ENCODE measurements around the gene COL27A1.
A peak's percentile ranks its signal among the peaks of the same experiment; 100 is the strongest.

COL27A1 gene

GRCh38 chr9:114345493-114346065, 190.2 kb downstream of the COL27A1 start:
- Histone ChIP-seq H3K4me1 (ENCODE audit: control insufficient read depth, insufficient read depth, low read length, poor library complexity, severe bottlenecking) (peaks cover 6% of the 10 kb centered on the region), H3K9me3 (ENCODE audit: control insufficient read depth, low read length) (no peaks in the 10 kb centered on the region), H3K4me3 (ENCODE audit: insufficient read depth, low read depth, low read length, poor library complexity, severe bottlenecking) (no peak overlapping the region), H3K36me3 (ENCODE audit: control insufficient read depth, insufficient read depth, low read length) (peaks cover 97% of the 10 kb centered on the region), H3K27ac (ENCODE audit: insufficient read depth, low read length, poor library complexity, severe bottlenecking) (peak overlapping the region; percentile 13), H3K27me3 (replicated peaks; ENCODE audit: control insufficient read depth, insufficient read depth, low read length, poor library complexity, severe bottlenecking) (no peaks in the 10 kb centered on the region)
- DNase-seq: no peak

GRCh38 chr9:114346146-114346545, 190.8 kb downstream of the COL27A1 start:
- H3K27me3 ChIP-seq (replicated peaks; ENCODE audit: control insufficient read depth, insufficient read depth, low read length, poor library complexity, severe bottlenecking): no peaks in the 10 kb centered on the region

GRCh38 chr9:114347675-114348074, 192.3 kb downstream of the COL27A1 start:
- H3K36me3 ChIP-seq (ENCODE audit: control insufficient read depth, insufficient read depth, low read length): peaks cover 93% of the 10 kb centered on the region

More at GRCh38 chr9:114346146-114346545, 190.8 kb downstream of the COL27A1 start:
- Histone ChIP-seq H3K4me1 (ENCODE audit: control insufficient read depth, insufficient read depth, low read length, poor library complexity, severe bottlenecking) (peaks cover 7% of the 10 kb centered on the region), H3K9me3 (ENCODE audit: control insufficient read depth, low read length) (no peaks in the 10 kb centered on the region), H3K4me3 (ENCODE audit: insufficient read depth, low read depth, low read length, poor library complexity, severe bottlenecking) (no peak overlapping the region), H3K27ac (ENCODE audit: insufficient read depth, low read length, poor library complexity, severe bottlenecking) (peak overlapping the region; percentile 13), H3K36me3 (ENCODE audit: control insufficient read depth, insufficient read depth, low read length) (peaks cover 97% of the 10 kb centered on the region)
- no peak for DNase-seq

GRCh38 chr9:114348261-114348905, 193.0 kb downstream of the COL27A1 start:
- Histone ChIP-seq H3K36me3 (ENCODE audit: control insufficient read depth, insufficient read depth, low read length) (peaks cover 93% of the 10 kb centered on the region), H3K4me1 (ENCODE audit: control insufficient read depth, insufficient read depth, low read length, poor library complexity, severe bottlenecking) (peaks cover 14% of the 10 kb centered on the region), H3K27ac (ENCODE audit: insufficient read depth, low read length, poor library complexity, severe bottlenecking) (peak overlapping the region; percentile 68), H3K27me3 (replicated peaks; ENCODE audit: control insufficient read depth, insufficient read depth, low read length, poor library complexity, severe bottlenecking) (no peaks in the 10 kb centered on the region), H3K9me3 (ENCODE audit: control insufficient read depth, low read length) (no peaks in the 10 kb centered on the region), H3K4me3 (ENCODE audit: insufficient read depth, low read depth, low read length, poor library complexity, severe bottlenecking) (no peak overlapping the region)
- no peak for DNase-seq

More at GRCh38 chr9:114347675-114348074, 192.3 kb downstream of the COL27A1 start:
- H3K9me3 ChIP-seq (ENCODE audit: control insufficient read depth, low read length): no peaks in the 10 kb centered on the region
- no peak for DNase-seq
- peaks cover 14% of the 10 kb centered on the region for H3K4me1 ChIP-seq (ENCODE audit: control insufficient read depth, insufficient read depth, low read length, poor library complexity, severe bottlenecking)
- H3K27ac ChIP-seq (ENCODE audit: insufficient read depth, low read length, poor library complexity, severe bottlenecking): peak overlapping the region; percentile 68
- no peaks in the 10 kb centered on the region for H3K27me3 ChIP-seq (replicated peaks; ENCODE audit: control insufficient read depth, insufficient read depth, low read length, poor library complexity, severe bottlenecking)
- H3K4me3 ChIP-seq (ENCODE audit: insufficient read depth, low read depth, low read length, poor library complexity, severe bottlenecking): no peak overlapping the region

GRCh38 chr9:114348906-114349482, 193.7 kb downstream of the COL27A1 start:
- peak; percentile 32 to 54 (median 36) for DNase-seq
- Histone ChIP-seq H3K27me3 (replicated peaks; ENCODE audit: control insufficient read depth, insufficient read depth, low read length, poor library complexity, severe bottlenecking) (no peaks in the 10 kb centered on the region), H3K9me3 (ENCODE audit: control insufficient read depth, low read length) (no peaks in the 10 kb centered on the region), H3K4me3 (ENCODE audit: insufficient read depth, low read depth, low read length, poor library complexity, severe bottlenecking) (no peak overlapping the region), H3K4me1 (ENCODE audit: control insufficient read depth, insufficient read depth, low read length, poor library complexity, severe bottlenecking) (peaks cover 14% of the 10 kb centered on the region), H3K36me3 (ENCODE audit: control insufficient read depth, insufficient read depth, low read length) (peaks cover 93% of the 10 kb centered on the region), H3K27ac (ENCODE audit: insufficient read depth, low read length, poor library complexity, severe bottlenecking) (peak overlapping the region; percentile 68)

GRCh38 chr9:114349713-114350480, 194.6 kb downstream of the COL27A1 start:
- no peak for DNase-seq
- H3K27ac ChIP-seq (ENCODE audit: insufficient read depth, low read length, poor library complexity, severe bottlenecking): peak overlapping the region; percentile 68

GRCh38 chr9:114350636-114351401, 195.5 kb downstream of the COL27A1 start:
- H3K27me3 ChIP-seq (replicated peaks; ENCODE audit: control insufficient read depth, insufficient read depth, low read length, poor library complexity, severe bottlenecking): no peaks in the 10 kb centered on the region
- no peak for DNase-seq
- H3K27ac ChIP-seq (ENCODE audit: insufficient read depth, low read length, poor library complexity, severe bottlenecking): peak overlapping the region; percentile 44
- peaks cover 14% of the 10 kb centered on the region for H3K4me1 ChIP-seq (ENCODE audit: control insufficient read depth, insufficient read depth, low read length, poor library complexity, severe bottlenecking)
- H3K4me3 ChIP-seq (ENCODE audit: insufficient read depth, low read depth, low read length, poor library complexity, severe bottlenecking): no peak overlapping the region
- no peaks in the 10 kb centered on the region for H3K9me3 ChIP-seq (ENCODE audit: control insufficient read depth, low read length)
- H3K36me3 ChIP-seq (ENCODE audit: control insufficient read depth, insufficient read depth, low read length): peaks cover 86% of the 10 kb centered on the region

More at GRCh38 chr9:114349713-114350480, 194.6 kb downstream of the COL27A1 start:
- Histone ChIP-seq H3K4me3 (ENCODE audit: insufficient read depth, low read depth, low read length, poor library complexity, severe bottlenecking) (no peak overlapping the region), H3K36me3 (ENCODE audit: control insufficient read depth, insufficient read depth, low read length) (peaks cover 87% of the 10 kb centered on the region), H3K9me3 (ENCODE audit: control insufficient read depth, low read length) (no peaks in the 10 kb centered on the region), H3K4me1 (ENCODE audit: control insufficient read depth, insufficient read depth, low read length, poor library complexity, severe bottlenecking) (peaks cover 14% of the 10 kb centered on the region), H3K27me3 (replicated peaks; ENCODE audit: control insufficient read depth, insufficient read depth, low read length, poor library complexity, severe bottlenecking) (no peaks in the 10 kb centered on the region)

- Histone ChIP-seq H3K36me3 (ENCODE audit: control insufficient read depth, insufficient read depth, low read length) (peaks cover 86% of the 10 kb centered on the region), H3K9me3 (ENCODE audit: control insufficient read depth, low read length) (no peaks in the 10 kb centered on the region), H3K27ac (ENCODE audit: insufficient read depth, low read length, poor library complexity, severe bottlenecking) (no peak overlapping the region), H3K4me3 (ENCODE audit: insufficient read depth, low read depth, low read length, poor library complexity, severe bottlenecking) (no peak overlapping the region), H3K27me3 (replicated peaks; ENCODE audit: control insufficient read depth, insufficient read depth, low read length, poor library complexity, severe bottlenecking) (no peaks in the 10 kb centered on the region), H3K4me1 (ENCODE audit: control insufficient read depth, insufficient read depth, low read length, poor library complexity, severe bottlenecking) (peaks cover 14% of the 10 kb centered on the region)
- no peak for DNase-seq
These were observed 196.6 kb downstream of the COL27A1 start for GRCh38 chr9:114351932-114352331.

- H3K36me3 ChIP-seq (ENCODE audit: control insufficient read depth, insufficient read depth, low read length): peaks cover 86% of the 10 kb centered on the region
- no peak overlapping the region for H3K27ac ChIP-seq (ENCODE audit: insufficient read depth, low read length, poor library complexity, severe bottlenecking)
These were observed 200.5 kb downstream of the COL27A1 start for GRCh38 chr9:114355821-114356220.

More at GRCh38 chr9:114355821-114356220, 200.5 kb downstream of the COL27A1 start:
- Histone ChIP-seq H3K9me3 (ENCODE audit: control insufficient read depth, low read length) (no peaks in the 10 kb centered on the region), H3K4me1 (ENCODE audit: control insufficient read depth, insufficient read depth, low read length, poor library complexity, severe bottlenecking) (peaks cover 7% of the 10 kb centered on the region), H3K27me3 (replicated peaks; ENCODE audit: control insufficient read depth, insufficient read depth, low read length, poor library complexity, severe bottlenecking) (no peaks in the 10 kb centered on the region), H3K4me3 (ENCODE audit: insufficient read depth, low read depth, low read length, poor library complexity, severe bottlenecking) (no peak overlapping the region)
- DNase-seq: no peak

Measured in effector memory CD4-positive, alpha-beta T cell (primary cell).